GM12865 (cell line): ENCODE data around the gene E2F1.

ENCODE experiments used
- DNase-seq: peaks from one replicate; pipeline ENCODE4 v3.0.0; 2010; ENCODE audit warnings: low read depth
- H3K4me3 ChIP-seq: 2 replicates; pipeline ENCODE4 v1.5.1; 2011; ENCODE audit warnings: mild to moderate bottlenecking, low read depth, low read length, control low read depth
- CTCF ChIP-seq: IDR thresholded peaks from 2 replicates; pipeline ENCODE4 v1.5.1; 2011; ENCODE audit warnings: low read length, control low read depth, low read depth, inconsistent platforms; ENCODE audit not compliant: insufficient read depth; ENCODE audit errors: missing control alignments

Gene E2F1

GRCh38 chr20:33721391-33722140, 35.4 kb upstream of the E2F1 start:
- TF ChIP-seq CTCF: no peak
- DNase-seq: no peak
- H3K4me3 ChIP-seq: no peak overlapping the region

GRCh38 chr20:33719989-33720709, 34.0 kb upstream of the E2F1 start, which contains the start of gene PXMP4:
Gene PXMP4, minus strand, starts transcription at chr20:33720310. Its CDS starts 103 bp downstream, at chr20:33720207.
- H3K4me3 ChIP-seq: peak within 1 kb of the TSS; percentile 82
- peak; percentile 98 for DNase-seq
- no peak for TF ChIP-seq CTCF

- H3K4me3 ChIP-seq: peak overlapping the region; percentile 82
- no peak for DNase-seq
- TF ChIP-seq CTCF: no peak
These were observed 33.2 kb upstream of the E2F1 start for GRCh38 chr20:33719277-33719988.

GRCh38 chr20:33716498-33716897, 30.3 kb upstream of the E2F1 start:
- DNase-seq: no peak
- no peak overlapping the region for H3K4me3 ChIP-seq
- no peak for TF ChIP-seq CTCF

- no peak overlapping the region for H3K4me3 ChIP-seq
- no peak for DNase-seq
- TF ChIP-seq CTCF: no peak
These were observed 27.7 kb upstream of the E2F1 start for GRCh38 chr20:33713865-33714367.

- DNase-seq: no peak
- no peak overlapping the region for H3K4me3 ChIP-seq
- TF ChIP-seq CTCF: no peak
These were observed 25.2 kb upstream of the E2F1 start for GRCh38 chr20:33711446-33711738.
